Measurements from ENCODE around the gene HOXD11.

HOXD11 gene

GRCh38 chr2:176094349-176094748, 12.7 kb upstream of the HOXD11 start:
- DNase-seq = no peak

DNA sequence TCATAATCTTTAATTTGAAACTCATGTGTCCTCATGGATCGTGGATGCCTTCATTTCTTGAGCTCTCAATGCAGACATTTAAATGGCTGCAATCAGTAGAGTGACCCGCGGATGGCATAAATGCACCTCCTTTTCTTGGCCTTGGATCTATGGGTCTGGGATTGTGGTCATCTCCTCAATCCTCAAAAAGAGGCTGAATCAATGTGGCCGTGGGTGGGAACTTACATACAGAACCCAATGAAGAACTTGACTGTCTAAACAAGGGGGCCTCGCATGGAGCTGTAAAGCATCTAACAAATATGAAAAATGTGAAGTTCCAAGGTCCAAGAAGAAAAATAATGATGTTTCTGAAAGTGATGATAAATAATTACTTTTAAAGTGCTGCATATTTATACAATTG, 11.7 kb upstream of the HOXD11 start:
- no peak for DNase-seq

DNA sequence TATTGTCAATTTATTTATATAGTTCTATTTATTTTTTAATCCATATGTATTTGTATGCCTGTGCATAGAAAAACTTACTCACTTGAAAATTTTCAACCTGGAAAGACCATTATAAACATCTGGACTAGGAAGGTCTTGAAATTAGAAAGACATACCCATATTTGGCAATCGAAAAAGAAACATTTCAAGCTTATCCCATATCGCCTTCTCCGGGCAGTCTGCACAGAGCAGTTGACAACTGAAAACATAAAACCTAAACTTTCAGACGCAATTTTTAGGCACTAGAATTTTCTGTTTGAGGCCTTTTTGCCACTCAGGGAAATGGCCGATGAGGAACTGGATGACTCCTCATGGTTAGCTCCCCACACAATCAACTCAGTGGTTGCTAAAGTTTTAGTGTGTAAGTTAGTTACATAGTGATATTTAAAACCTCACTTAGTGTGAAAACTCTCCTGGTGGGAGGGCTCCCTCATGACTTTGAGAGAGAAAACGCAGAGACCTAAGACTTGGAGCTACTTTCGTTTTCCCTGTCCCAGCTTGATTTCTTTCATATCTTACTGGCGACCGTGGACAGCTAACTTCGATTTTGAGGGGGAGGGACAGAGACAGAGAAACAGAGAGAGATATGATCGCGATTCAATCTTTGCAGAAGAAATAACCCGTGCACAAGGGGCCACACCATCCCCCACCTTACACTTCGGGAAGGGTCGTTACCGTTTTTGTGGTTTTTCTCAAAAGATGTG, 10.7 kb upstream of the HOXD11 start:
- no peak for DNase-seq

GRCh38 chr2:176096986-176097819, 9.9 kb upstream of the HOXD11 start:
- DNase-seq = peak; percentile 62

- DNase-seq = no peak
These were observed 9.2 kb upstream of the HOXD11 start for GRCh38 chr2:176097820-176098365.

DNA sequence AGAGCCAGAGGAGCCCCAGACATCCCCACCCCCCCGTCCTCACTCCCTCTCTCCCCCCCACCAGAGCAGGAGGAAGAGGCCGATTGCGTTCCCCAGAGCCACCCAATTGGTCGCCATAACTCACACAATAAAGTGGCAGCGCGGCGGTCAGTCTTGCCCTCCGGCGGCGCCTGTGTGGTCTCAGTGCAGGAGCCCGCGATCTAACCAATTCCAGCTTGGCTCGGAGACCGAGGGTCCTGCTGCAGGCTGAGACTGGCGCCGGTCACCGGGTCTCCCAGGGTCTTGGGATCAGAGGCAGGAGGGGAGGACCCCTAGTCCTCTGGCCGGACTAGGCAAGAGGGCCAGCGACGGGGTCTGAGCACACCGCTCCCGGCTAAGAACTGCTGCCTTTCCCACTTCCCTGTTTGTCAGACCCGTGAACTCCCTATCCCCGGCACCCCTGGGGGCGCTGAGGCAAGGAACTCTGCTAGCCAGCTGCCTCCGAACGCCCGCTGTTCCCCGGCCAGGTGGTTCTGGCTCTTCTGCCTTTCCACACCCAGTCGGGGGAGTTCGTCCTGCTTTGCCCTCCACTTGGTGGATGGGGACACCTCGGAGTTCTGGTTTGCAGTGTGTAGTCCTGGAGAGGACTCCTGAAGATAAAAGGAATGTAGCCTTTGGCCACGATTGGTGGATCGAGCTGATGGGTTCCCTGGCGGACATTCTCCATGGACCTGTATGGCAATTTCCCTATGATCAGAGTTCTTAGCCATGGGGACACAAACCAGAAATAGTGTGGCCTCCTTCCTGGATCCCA, 8.5 kb upstream of the HOXD11 start:
- DNase-seq = no peak

DNA sequence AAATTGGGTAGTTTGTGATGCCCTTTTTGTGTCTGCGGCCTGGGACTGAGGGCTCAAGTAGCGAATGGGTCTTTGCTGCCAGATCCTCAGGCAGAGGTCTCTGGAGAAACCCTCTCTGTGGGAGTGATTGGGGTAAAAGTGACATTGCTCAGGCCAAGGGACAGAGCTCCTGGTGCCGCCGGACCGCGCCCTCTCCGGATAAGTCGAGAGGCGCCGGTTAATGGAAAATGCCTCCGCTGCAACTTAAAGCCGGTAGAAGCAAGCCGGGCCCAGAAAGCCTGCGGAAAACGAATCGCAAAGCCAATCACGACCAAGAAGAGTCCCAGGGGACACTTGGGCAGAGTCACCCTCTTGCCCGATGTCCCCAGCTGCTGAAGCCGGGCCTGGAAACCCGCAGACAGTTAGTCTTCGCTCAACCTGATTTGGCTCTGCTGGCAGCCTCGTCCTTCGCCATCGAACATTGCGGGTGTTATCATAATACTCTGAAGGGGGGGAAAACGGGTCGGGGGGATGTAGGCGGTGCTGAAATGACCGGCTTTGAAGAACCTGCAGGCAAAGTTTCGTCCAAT, 7.8 kb upstream of the HOXD11 start:
- DNase-seq = no peak

- no peak for DNase-seq
These were observed 7.1 kb upstream of the HOXD11 start, which contains the start of gene HOXD12 for GRCh38 chr2:176099728-176100546. Gene HOXD12 (plus strand): TSS chr2:176099795. CDS start chr2:176099802, 7 bp downstream.

DNA sequence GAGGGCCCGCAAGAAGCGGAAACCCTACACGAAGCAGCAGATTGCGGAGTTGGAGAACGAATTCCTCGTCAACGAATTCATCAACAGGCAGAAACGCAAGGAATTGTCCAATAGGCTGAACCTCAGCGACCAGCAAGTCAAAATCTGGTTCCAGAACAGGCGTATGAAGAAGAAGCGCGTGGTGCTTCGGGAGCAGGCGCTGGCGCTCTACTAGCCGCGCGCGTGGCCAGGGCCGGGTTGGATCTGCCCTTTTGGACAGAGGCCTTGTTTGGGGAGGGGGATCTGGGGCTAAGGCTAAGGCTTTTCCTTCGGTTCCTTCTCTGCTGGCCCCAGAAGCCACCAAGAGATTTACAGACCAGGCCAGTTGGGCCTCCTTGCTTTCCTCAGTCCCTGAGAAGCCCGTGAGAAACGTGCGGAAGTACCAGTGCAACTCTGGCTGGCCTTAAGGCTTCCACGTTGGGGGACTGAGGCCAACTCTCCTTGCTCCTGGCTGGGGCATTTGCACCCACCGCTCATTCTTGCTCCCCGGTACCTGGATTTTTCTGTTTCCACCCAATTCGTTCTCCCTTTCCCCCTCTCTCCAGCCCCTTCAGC, 6.4 kb upstream of the HOXD11 start:
- DNase-seq = no peak

- no peak for DNase-seq
These were observed 5.8 kb upstream of the HOXD11 start for GRCh38 chr2:176101216-176101830.

DNA sequence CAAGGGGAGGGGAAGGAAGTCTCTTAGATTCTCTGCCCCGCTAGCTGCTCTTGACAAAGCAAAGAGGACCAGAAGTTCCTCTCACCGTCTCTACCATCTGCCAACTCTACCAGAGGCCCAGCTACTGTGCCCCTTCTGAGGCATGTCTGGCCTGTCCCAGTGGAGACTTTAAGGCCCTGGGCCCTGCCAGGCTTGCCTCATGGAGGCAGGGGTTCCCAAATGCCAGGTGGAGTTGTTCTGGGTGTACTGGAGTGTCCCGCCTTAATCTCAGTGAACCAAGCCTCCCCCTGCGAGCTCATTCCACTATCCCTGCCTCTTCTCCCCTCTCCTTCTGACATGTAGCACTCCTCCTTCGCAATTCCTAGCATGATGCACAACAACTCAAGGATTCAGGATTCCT, 5.2 kb upstream of the HOXD11 start:
- no peak for DNase-seq

GRCh38 chr2:176102309-176102866, 4.7 kb upstream of the HOXD11 start:
- DNase-seq = no peak

GRCh38 chr2:176103194-176103593, 3.9 kb upstream of the HOXD11 start:
- DNase-seq = no peak

- DNase-seq = no peak
These were observed 3.3 kb upstream of the HOXD11 start for GRCh38 chr2:176103742-176104315.

- no peak for DNase-seq
These were observed 2.6 kb upstream of the HOXD11 start for GRCh38 chr2:176104316-176105077.

- no peak for DNase-seq
These were observed 1.9 kb upstream of the HOXD11 start for GRCh38 chr2:176105078-176105729.

DNA sequence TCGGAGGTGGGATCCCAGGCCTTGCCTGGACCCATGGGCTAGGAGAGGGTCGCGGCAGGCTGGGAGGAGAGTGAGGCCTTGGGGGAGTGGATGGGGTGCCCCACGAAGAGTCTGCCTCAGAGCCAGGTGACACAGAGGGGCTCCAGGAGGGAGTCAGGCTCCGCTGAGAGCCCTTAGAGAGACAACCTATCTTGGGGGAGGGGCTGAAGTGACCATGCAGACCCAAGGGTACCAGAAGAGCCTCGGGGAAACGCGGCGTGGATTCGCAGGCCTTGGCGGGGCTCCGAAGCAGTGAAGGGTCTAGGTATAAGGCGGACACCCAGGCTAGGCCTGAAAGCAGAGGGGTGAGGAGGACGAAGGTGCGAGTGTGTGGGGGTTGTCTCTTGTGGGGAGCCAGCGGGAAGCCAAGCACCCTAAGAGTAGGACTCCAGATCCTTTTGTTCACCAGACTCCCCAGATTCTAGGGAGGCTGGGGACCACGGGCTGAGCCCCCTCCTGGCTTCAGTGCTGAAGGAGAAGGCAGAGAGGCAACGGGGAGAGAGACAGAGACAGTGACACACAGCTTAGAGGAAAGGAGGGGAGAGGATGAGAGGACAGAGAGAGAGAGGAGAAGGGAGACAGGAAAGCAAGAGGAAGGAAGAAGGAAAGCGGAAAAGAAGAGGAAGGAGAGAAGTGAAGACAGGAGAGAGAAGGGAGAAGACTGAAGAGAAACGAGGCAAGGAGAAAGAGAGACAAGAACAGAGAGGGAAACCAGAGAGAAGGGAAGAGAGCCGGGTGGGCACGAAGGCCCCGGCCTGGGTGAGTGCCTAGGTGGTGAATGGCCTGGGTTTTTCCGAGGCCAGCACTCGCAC, 1.1 kb upstream of the HOXD11 start:
- no peak for DNase-seq

- DNase-seq = no peak
These were observed 676 bp downstream of the HOXD11 start for GRCh38 chr2:176107731-176108181.

Measured in CD4-positive, alpha-beta T cell treated with Interleukin-12 subunit alpha and Interleukin-12 subunit beta, for 1 hour (primary cell).